ENCODE results near the gene MAGEA6. TPM values are rescaled to one million over a fixed set of nuclear protein-coding genes. Genes with fewer than 3 reads are reported as not detected.
"Not testable (repeated sequence)": the region's sequence is repeated elsewhere in the genome, so short reads cannot be mapped to it uniquely, and the experiment has no call there.

MAGEA6 gene
- 3.0 and 4.0 TPM in 2 replicates for total RNA-seq (2014; rRNA removed; shearing (Covaris generic))

DNA sequence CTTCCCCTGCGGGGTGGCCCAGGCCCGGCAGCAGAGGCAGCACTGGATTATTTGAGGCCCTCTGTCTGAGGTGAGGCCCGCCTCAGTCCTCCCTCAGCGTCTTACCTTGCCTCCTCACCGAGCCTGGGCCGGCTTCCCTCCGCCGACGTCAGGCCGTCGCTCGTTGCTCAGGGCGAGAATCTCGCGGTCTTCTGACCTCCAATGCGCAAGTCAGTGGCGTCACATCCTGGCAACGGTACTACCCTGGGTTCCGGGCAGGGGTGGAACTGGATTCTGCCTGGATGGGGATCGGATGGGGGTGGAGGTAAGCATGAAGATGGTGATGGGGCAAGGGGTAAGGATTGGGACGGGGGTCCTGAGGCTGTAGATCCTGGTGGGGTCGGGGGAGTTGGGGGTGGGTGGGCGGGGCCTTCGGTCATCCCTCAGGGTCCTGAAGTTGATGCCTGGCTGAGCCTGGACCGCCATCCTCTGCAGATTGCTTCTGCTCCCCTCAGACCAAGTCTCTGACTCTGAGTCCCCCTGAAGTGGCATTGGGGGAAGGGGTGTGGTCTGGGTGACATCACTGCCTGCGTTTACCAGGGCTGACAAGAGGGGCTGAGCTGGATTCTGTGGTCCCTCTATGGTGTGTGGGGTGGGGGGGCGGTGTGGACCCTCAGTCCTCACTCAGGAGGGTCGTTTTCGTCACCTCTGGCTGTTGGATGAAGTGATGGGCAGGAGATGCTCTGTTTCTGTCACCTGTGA lies at the start of gene MAGEA6:
Gene MAGEA6, minus strand, starts transcription at position 141 of the 741 bp plus-strand sequence. CDS start 2,039 bp downstream, outside the sequence.
- not testable (repeated sequence) for H3K36me3 ChIP-seq; H3K9me3 ChIP-seq (replicated peaks); H3K27ac ChIP-seq; H3K4me1 ChIP-seq; H3K4me3 ChIP-seq; DNase-seq; H3K27me3 ChIP-seq

DNA sequence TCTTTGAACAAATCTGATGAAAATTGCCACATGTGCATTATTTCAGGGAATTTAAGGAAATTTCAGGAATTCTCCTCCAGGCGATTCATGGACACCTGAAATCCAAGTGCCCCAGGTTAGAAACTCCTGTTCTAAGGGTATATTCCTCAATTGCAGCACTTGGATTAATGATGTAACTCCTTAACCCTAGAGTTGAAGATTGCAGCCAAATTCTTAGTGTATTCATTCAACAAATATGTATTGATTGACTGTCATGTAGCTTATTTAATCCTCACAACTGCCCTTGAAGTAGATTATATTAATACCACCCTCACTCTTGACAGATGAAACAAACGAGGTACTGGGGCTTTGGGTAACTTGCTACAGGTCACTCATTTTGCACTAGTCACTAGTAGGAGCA lies 49.8 kb upstream of the MAGEA6 start:
- Histone ChIP-seq H3K27me3 (no peaks in the 10 kb centered on the region), H3K36me3 (no peaks in the 10 kb centered on the region), H3K4me3 (no peak overlapping the region), H3K27ac (no peak overlapping the region), H3K4me1 (no peaks in the 10 kb centered on the region), H3K9me3 (replicated peaks) (no peaks in the 10 kb centered on the region)
- no peak for DNase-seq

DNA sequence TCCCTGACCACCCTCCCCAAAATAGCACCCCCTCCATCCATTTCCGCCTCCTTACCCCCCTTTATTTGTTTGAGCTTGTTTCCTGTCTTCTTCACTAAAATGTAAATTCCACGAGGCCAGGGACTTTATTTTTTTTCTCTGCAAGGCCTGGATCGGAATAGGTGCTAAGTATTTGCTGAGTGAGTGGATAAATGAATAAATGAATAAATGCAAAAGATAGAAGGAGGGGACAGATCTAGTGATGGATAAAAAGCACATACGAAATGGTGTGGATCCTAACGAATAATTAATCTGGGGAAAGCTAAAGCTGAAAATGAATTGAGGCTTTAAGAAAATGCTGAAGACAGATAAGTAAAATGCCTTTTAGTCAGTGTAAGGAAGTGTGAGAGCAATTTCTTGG lies 48.9 kb upstream of the MAGEA6 start:
- H3K27ac ChIP-seq = no peak overlapping the region
- H3K4me1 ChIP-seq = no peaks in the 10 kb centered on the region
- no peaks in the 10 kb centered on the region for H3K27me3 ChIP-seq
- no peak for DNase-seq
- no peaks in the 10 kb centered on the region for H3K9me3 ChIP-seq (replicated peaks)
- no peak overlapping the region for H3K4me3 ChIP-seq
- H3K36me3 ChIP-seq = no peaks in the 10 kb centered on the region

DNA sequence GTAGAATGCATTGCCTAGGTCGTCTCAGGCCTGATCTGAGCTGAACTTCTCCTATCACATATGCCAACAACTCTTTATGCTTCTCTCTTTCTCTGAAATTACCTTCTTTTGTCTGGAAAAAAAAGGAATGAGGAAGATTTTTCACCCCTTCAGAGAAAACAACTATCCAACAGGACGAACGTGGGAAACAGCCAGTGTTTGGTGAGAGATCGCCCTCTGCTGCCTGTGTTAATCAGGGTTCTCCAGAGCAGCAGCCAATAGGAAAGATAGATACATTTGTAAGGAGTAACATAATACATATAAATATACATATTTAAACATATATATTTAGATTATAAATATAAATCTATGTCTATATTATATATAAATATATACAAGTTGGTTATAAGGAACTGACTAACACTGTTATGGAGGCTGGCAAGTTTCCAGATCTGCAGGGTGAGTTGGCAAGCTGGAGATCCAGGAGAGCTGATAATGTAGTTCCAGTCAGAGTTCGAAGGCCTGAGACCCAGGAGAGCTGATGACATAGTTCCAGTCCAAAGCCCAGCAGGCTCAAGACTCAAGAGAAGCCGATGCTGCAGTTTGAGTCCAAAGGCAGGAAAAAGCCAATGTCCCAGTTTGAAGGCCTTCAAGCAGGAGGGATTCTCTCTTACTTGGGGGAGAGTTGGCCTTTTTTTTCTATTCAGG lies 47.7 kb upstream of the MAGEA6 start:
- Histone ChIP-seq H3K9me3 (replicated peaks) (no peaks in the 10 kb centered on the region), H3K36me3 (no peaks in the 10 kb centered on the region), H3K27ac (no peak overlapping the region), H3K4me1 (no peaks in the 10 kb centered on the region), H3K4me3 (no peak overlapping the region), H3K27me3 (no peaks in the 10 kb centered on the region)
- DNase-seq = peak; percentile 8 to 39

DNA sequence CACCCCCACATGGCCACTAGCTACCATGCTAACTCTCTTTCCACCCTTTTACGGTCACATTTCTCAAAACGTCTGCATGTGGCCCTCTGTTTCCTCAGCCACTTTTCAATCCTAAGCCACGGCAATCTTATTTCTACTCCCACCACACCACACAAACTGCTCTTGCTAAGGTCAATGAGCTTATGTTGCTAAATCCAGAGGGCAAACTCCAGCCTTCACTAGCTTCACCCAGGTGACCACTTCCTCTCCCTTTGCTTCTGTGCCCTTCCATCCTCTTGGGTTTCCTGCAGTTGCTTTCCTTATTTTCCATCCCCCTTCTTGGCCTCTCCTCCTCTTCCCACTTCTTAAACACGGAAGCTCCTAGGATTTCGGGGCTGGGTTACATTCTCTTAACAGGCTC lies 44.6 kb upstream of the MAGEA6 start:
- DNase-seq = no peak
- Histone ChIP-seq H3K9me3 (replicated peaks) (no peaks in the 10 kb centered on the region), H3K36me3 (no peaks in the 10 kb centered on the region), H3K4me1 (no peaks in the 10 kb centered on the region), H3K4me3 (no peak overlapping the region), H3K27me3 (no peaks in the 10 kb centered on the region), H3K27ac (no peak overlapping the region)

DNA sequence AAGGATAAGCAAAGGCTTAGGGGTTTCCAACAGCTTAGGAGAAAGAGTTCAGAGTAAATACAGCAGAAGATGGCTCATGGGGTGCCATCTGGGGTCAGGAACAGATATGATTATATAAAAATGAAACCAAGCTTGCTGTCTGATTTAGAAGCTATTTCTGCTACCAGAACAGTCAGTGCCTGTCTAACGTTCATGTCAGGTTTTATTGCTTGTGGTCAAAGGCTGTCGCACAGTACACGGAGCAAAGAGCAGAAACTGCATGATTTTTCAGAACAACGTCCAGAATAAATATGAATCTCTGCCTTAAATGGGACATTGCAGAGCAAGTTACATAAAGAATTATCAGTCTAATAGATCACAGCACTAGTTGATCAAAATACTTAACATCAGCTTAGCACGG lies 43.7 kb upstream of the MAGEA6 start:
- Histone ChIP-seq H3K27ac (no peak overlapping the region), H3K9me3 (replicated peaks) (no peaks in the 10 kb centered on the region), H3K36me3 (no peaks in the 10 kb centered on the region), H3K4me1 (no peaks in the 10 kb centered on the region), H3K27me3 (no peaks in the 10 kb centered on the region), H3K4me3 (no peak overlapping the region)
- DNase-seq = no peak

- Histone ChIP-seq H3K4me1 (no peaks in the 10 kb centered on the region), H3K9me3 (replicated peaks) (no peaks in the 10 kb centered on the region), H3K4me3 (no peak overlapping the region), H3K27me3 (no peaks in the 10 kb centered on the region), H3K36me3 (no peaks in the 10 kb centered on the region), H3K27ac (no peak overlapping the region)
- no peak for DNase-seq
Observed at GRCh38 chrX:152810403-152810802, 40.9 kb upstream of the MAGEA6 start.

DNA sequence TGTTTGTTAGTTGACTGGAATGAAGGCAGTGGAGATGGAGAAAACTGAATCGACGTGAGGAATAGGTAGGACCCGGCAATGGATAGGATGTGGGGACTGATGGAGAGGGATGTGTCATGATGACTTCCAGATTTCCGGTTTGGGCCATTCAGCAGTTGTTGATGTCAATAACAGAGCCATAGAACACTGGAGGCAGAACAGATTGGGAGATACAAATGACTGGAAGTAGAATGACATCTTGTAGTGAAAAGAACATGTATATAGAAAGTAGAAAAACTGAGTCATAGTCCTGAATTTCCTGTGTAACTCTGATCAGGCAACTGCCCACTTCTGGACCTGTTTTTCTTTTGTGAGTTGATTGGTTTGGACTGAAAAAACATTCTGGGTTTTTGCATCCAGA lies 36.5 kb upstream of the MAGEA6 start:
- peak; percentile 16 to 39 for DNase-seq
- Histone ChIP-seq H3K4me3 (no peak overlapping the region), H3K27ac (no peak overlapping the region), H3K27me3 (no peaks in the 10 kb centered on the region), H3K9me3 (replicated peaks) (no peaks in the 10 kb centered on the region), H3K36me3 (no peaks in the 10 kb centered on the region), H3K4me1 (no peaks in the 10 kb centered on the region)

- Histone ChIP-seq H3K27me3 (no peaks in the 10 kb centered on the region), H3K27ac (no peak overlapping the region), H3K4me3 (no peak overlapping the region), H3K4me1 (no peaks in the 10 kb centered on the region), H3K9me3 (replicated peaks) (no peaks in the 10 kb centered on the region), H3K36me3 (no peaks in the 10 kb centered on the region)
- no peak for DNase-seq
Observed at GRCh38 chrX:152798945-152799344, 29.5 kb upstream of the MAGEA6 start.

- not testable (repeated sequence) for H3K4me3 ChIP-seq; H3K36me3 ChIP-seq; H3K9me3 ChIP-seq (replicated peaks); H3K27me3 ChIP-seq; H3K4me1 ChIP-seq; DNase-seq; H3K27ac ChIP-seq
Observed at GRCh38 chrX:152787062-152787461, 17.6 kb upstream of the MAGEA6 start.

DNA sequence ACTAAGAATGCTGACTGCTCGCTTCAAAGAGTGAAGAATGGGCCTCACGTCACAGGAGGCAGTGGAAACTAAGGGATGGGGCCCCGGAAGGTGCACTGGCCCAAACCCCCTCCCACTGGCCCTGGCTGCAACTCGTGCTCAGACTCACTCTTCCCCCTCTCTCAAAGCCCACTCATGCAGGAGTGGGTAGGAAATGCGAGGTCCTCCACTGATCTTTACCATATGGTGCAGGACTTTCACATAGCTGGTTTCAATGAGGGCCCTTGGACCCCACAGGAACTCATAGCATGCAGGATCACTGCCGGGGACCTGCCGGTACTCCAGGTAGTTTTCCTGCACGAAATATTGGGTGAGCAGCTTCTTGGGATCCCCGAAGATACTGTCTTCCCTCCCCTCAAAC lies 2.9 kb downstream of the MAGEA6 start:
- not testable (repeated sequence) for H3K27me3 ChIP-seq; H3K4me1 ChIP-seq; DNase-seq; H3K4me3 ChIP-seq; H3K36me3 ChIP-seq; H3K27ac ChIP-seq; H3K9me3 ChIP-seq (replicated peaks)

GRCh38 chrX:152761582-152761981 lies 7.9 kb downstream of the MAGEA6 start:
- not testable (repeated sequence) for H3K36me3 ChIP-seq; H3K9me3 ChIP-seq (replicated peaks); H3K27me3 ChIP-seq; H3K27ac ChIP-seq; H3K4me1 ChIP-seq; H3K4me3 ChIP-seq; DNase-seq

GRCh38 chrX:152759544-152759943 lies 9.9 kb downstream of the MAGEA6 start:
- not testable (repeated sequence) for H3K27me3 ChIP-seq; H3K36me3 ChIP-seq; H3K4me3 ChIP-seq; DNase-seq; H3K27ac ChIP-seq; H3K4me1 ChIP-seq; H3K9me3 ChIP-seq (replicated peaks)

- H3K9me3 ChIP-seq (replicated peaks); H3K4me3 ChIP-seq; DNase-seq: not testable (repeated sequence)
Observed at GRCh38 chrX:152758918-152759317, 10.6 kb downstream of the MAGEA6 start, which contains the start of gene CSAG3. CSAG3 (plus strand) TSS chrX:152759218.

GRCh38 chrX:152754871-152755270 lies 14.6 kb downstream of the MAGEA6 start:
- DNase-seq; H3K27me3 ChIP-seq; H3K27ac ChIP-seq; H3K4me1 ChIP-seq; H3K4me3 ChIP-seq; H3K9me3 ChIP-seq (replicated peaks); H3K36me3 ChIP-seq: not testable (repeated sequence)

More at GRCh38 chrX:152758918-152759317, 10.6 kb downstream of the MAGEA6 start, which contains the start of gene CSAG3:
- H3K36me3 ChIP-seq, H3K4me1 ChIP-seq, H3K27me3 ChIP-seq, H3K27ac ChIP-seq: not testable (repeated sequence)

All from SJCRH30 (cell line).